ENCODE data around the gene GPC6. TPM values are rescaled to one million over a fixed set of nuclear protein-coding genes. Genes with fewer than 3 reads are reported as not detected.

Gene GPC6
- total RNA-seq, 1 donor: 77.8 TPM

DNA sequence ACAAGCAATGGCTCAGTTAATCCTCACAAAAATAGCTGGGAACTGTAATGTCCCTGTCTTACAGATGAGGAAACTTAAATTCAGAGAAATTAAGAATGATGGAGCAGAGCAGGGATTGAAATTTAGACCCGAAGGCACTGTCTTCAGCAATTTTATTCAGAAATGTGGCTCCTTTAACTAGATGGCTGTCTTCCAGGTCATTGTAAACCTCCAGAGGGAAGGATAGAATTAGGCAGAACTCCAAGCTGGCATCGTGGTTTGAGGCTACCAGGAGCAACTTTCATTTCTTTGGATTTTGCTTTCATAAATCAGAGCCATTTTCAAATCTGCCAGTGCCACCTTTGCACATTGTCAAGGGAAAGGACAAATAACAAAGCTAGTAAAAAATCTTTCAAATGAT lies 913.9 kb downstream of the GPC6 start:
- H3K4me3 ChIP-seq (ENCODE audit: insufficient read depth, low read length): no peak overlapping the region
- H3K36me3 ChIP-seq (ENCODE audit: insufficient read depth, low read length): no peaks in the 10 kb centered on the region
- H2AFZ ChIP-seq (ENCODE audit: low read length): peak overlapping the region; percentile 66
- no peaks in the 10 kb centered on the region for H3K4me1 ChIP-seq (ENCODE audit: insufficient read depth, low read length)
- H4K20me1 ChIP-seq (ENCODE audit: insufficient read depth, low read length): no peaks in the 10 kb centered on the region
- H3K9me3 ChIP-seq (ENCODE audit: low read depth, low read length): no peaks in the 10 kb centered on the region
- no peak for TF ChIP-seq CTCF (IDR thresholded peaks at IDR 0.05; ENCODE audit: extremely low read depth, low read depth, low read length)
- DNase-seq (ENCODE audit: insufficient read length, low spot score, missing footprints): no peak
- no peaks in the 10 kb centered on the region for H3K79me2 ChIP-seq (ENCODE audit: insufficient read depth, low read length)
- no peak overlapping the region for H3K4me2 ChIP-seq (ENCODE audit: insufficient read depth, low read length)
- H3K27me3 ChIP-seq (ENCODE audit: insufficient read depth, low read length): no peaks in the 10 kb centered on the region
- H3K27ac ChIP-seq (ENCODE audit: low read depth, low read length): no peak overlapping the region

DNA sequence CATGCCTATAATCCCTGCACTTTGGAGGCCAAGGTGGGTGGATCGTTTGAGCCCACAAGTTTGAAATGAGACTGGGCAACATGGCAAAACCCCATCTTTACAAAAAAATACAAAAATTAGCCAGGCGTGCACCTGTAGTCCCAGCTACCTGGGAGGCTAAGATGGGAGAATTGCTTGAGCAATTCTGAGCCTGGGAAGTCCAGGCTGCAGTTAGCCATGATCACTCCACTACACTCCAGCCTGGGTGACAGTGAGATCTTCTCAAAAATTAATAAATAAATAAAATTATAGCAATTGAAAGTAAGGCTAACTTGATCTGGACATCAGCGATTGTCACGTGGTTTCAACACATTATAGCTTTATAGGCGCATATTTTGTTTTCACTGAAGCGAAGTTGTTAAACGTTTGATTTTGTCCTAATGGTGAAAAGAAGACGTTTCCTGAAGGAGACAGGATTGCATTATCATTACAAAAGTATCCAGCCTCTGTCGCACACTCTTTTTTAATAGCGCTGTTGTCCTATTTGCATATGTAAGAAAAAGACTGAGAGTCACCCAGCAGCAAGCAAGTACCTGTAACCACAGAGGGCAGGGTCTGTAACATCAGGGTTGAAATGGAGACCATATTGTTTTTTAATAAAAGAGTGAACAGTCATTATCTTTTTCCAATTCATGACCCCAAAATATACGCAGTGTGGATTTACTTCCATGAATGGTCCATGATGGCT lies 917.2 kb downstream of the GPC6 start:
- DNase-seq (ENCODE audit: insufficient read length, low spot score, missing footprints): no peak
- H3K9me3 ChIP-seq (ENCODE audit: low read depth, low read length): no peaks in the 10 kb centered on the region
- H3K4me3 ChIP-seq (ENCODE audit: insufficient read depth, low read length): no peak overlapping the region
- no peak overlapping the region for H3K27ac ChIP-seq (ENCODE audit: low read depth, low read length)
- H3K79me2 ChIP-seq (ENCODE audit: insufficient read depth, low read length): no peaks in the 10 kb centered on the region
- no peaks in the 10 kb centered on the region for H3K4me1 ChIP-seq (ENCODE audit: insufficient read depth, low read length)
- H4K20me1 ChIP-seq (ENCODE audit: insufficient read depth, low read length): no peaks in the 10 kb centered on the region
- H2AFZ ChIP-seq (ENCODE audit: low read length): no peak overlapping the region
- no peaks in the 10 kb centered on the region for H3K27me3 ChIP-seq (ENCODE audit: insufficient read depth, low read length)
- H3K36me3 ChIP-seq (ENCODE audit: insufficient read depth, low read length): no peaks in the 10 kb centered on the region
- no peak overlapping the region for H3K4me2 ChIP-seq (ENCODE audit: insufficient read depth, low read length)
- TF ChIP-seq CTCF (IDR thresholded peaks at IDR 0.05; ENCODE audit: extremely low read depth, low read depth, low read length): no peak

- H3K4me1 ChIP-seq (ENCODE audit: insufficient read depth, low read length): no peaks in the 10 kb centered on the region
- H3K36me3 ChIP-seq (ENCODE audit: insufficient read depth, low read length): no peaks in the 10 kb centered on the region
- no peak overlapping the region for H3K4me3 ChIP-seq (ENCODE audit: insufficient read depth, low read length)
- H3K4me2 ChIP-seq (ENCODE audit: insufficient read depth, low read length): no peak overlapping the region
- no peaks in the 10 kb centered on the region for H3K9me3 ChIP-seq (ENCODE audit: low read depth, low read length)
- no peaks in the 10 kb centered on the region for H3K27me3 ChIP-seq (ENCODE audit: insufficient read depth, low read length)
- DNase-seq (ENCODE audit: insufficient read length, low spot score, missing footprints): no peak
- no peaks in the 10 kb centered on the region for H3K79me2 ChIP-seq (ENCODE audit: insufficient read depth, low read length)
- H3K27ac ChIP-seq (ENCODE audit: low read depth, low read length): no peak overlapping the region
- H4K20me1 ChIP-seq (ENCODE audit: insufficient read depth, low read length): no peaks in the 10 kb centered on the region
- no peak overlapping the region for H2AFZ ChIP-seq (ENCODE audit: low read length)
- no peak for TF ChIP-seq CTCF (IDR thresholded peaks at IDR 0.05; ENCODE audit: extremely low read depth, low read depth, low read length)
Measured at GRCh38 chr13:94145966-94146365, 919.4 kb downstream of the GPC6 start.

- Histone ChIP-seq H3K4me3 (ENCODE audit: insufficient read depth, low read length) (no peak overlapping the region), H3K9me3 (ENCODE audit: low read depth, low read length) (no peaks in the 10 kb centered on the region), H2AFZ (ENCODE audit: low read length) (no peak overlapping the region), H4K20me1 (ENCODE audit: insufficient read depth, low read length) (no peaks in the 10 kb centered on the region), H3K79me2 (ENCODE audit: insufficient read depth, low read length) (no peaks in the 10 kb centered on the region), H3K36me3 (ENCODE audit: insufficient read depth, low read length) (no peaks in the 10 kb centered on the region), H3K27ac (ENCODE audit: low read depth, low read length) (no peak overlapping the region), H3K4me2 (ENCODE audit: insufficient read depth, low read length) (no peak overlapping the region), H3K27me3 (ENCODE audit: insufficient read depth, low read length) (no peaks in the 10 kb centered on the region), H3K4me1 (ENCODE audit: insufficient read depth, low read length) (peaks cover 11% of the 10 kb centered on the region)
- no peak for DNase-seq (ENCODE audit: insufficient read length, low spot score, missing footprints)
- no peak for TF ChIP-seq CTCF (IDR thresholded peaks at IDR 0.05; ENCODE audit: extremely low read depth, low read depth, low read length)
Measured at GRCh38 chr13:94153586-94153985, 927.0 kb downstream of the GPC6 start.

All from osteoblast (primary cell).